Kidney glomerular epithelial cell (primary cell): Measurements from ENCODE around the gene ARSA.
"Not testable (repeated sequence)": the region's sequence is repeated elsewhere in the genome, so short reads cannot be mapped to it uniquely, and the experiment has no call there.

Source experiments
- DNase-seq: peaks from one replicate; lab custom pipeline; 2025; lab: John Stamatoyannopoulos, UW

ARSA gene

DNA sequence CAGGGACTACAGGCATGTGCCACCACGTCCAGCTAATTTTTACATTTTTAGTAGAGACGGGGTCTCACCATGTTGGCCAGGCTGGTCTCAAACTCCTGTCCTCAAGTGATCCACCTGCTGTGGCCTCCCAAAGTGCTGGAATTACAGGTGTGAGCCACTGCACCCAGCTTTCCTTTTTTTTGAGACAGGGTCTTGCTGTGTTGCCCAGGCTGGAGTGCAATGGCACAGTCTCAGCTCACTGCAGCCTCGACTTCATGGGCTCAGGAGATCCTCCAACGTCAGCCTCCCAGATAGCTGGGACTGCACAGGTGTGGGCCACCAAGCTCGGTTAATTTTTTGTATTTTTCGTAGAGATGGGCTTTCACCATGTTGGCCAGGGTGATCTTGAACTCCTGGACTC is 26.7 kb upstream of the ARSA start:
- not testable (repeated sequence) for DNase-seq

DNA sequence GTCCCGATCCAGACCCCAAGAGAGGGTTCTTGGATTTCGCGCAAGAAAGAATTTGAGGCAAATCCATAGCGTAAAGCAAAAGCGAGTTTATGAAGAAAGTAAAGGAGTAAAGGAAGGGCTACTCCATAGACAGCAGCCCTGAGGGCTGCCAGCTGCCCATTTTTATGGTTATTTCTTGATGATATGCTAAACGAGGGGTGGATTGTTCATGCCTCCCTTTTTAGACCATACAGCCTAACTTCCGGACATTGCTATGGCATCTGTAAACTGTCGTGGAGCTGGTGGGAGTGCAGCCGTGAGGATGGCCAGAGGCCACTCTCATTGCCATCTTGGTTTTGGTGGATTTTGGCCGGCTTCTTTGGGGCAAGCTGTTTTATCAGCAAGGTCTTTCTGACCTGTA is 25.3 kb upstream of the ARSA start:
- DNase-seq: no peak

DNA sequence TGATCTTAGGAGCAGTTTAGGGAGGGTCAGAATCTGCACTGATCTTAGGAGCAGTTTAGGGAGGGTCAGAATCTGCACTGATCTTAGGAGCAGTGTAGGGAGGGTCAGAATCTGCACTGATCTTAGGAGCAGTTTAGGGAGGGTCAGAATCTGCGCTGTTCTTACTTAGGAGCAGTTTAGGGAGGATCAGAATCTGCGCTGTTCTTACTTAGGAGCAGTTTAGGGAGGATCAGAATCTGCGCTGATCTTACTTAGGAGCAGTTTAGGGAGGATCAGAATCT is 15.8 kb upstream of the ARSA start:
- DNase-seq: not testable (repeated sequence)

DNA sequence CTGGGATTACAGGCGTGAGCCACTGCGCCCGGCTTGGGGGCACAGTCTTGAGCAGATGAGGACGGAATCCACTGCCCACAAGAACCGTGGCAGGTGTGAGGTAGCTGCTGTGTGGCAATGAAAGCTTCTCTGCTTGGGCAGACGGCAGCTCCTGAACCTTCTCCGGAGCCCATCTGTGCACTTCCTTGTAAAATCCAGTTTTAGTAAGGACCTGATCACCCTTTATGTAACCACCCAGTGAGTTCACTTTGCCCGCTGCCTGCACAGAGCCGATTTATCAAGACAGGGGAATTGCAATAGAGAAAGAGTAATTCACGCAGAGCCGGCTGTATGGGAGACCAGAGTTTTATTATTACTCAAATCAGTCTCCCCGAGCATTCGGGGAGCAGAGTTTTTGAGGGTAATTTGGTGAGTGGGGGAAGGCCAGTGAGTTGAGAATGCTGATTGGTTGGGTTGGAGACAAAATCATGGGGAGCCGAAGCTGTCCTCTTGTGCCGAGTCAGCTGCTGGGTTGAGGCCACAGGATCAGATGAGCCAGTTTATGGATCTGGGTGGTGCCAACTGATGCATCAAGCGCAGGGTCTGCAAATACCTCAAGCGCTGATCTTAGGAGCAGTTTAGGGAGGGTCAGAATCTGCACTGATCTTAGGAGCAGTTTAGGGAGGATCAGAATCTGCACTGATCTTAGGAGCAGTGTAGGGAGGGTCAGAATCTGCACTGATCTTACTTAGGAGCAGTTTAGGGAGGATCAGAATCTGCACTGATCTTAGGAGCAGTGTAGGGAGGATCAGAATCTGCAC is 15.3 kb upstream of the ARSA start:
- DNase-seq: not testable (repeated sequence)

DNA sequence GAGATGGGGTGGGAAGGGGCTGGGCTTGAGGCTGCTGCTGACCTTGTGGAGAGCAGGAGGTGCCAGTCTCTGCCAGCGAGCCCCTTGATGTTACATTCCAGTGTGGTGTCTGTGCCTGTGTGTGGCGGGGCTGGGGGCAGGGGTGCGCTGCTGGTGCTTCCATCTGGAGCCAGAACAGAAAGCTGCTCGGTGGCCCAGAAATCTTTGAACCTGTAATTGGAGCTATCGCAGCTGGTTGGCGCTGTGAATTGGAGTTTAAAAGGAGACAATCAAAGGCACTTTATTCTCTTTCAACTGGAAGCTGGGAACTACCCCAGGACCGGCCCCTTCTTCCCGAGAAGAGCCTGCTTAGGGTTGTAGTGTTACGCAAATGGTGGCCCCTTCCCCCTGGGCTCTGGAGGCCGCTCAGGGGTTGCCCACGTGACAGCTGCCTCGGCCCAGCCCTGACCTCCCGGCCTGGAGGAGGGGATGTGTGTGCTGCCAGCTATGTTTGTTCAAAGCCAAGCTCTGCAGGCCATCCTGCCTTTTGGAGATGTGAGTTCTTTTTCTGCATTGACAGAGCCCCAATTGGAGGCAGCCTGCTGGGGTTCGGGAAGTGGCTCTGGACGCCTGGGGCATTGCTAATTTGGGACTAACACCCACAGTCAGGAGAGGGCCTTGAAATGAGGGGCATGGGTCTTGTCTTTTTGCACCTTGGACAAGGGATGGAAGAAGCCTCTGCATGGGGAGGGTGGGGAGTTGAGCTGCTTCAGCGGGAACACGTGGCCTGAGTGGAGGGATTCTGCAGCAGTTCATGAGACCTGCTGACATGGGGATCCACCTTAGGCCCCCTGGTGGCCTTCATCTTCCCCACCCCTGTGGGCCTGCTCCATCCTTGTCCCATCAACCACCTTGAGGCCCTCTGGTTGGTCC is 14.0 kb upstream of the ARSA start:
- no peak for DNase-seq

DNA sequence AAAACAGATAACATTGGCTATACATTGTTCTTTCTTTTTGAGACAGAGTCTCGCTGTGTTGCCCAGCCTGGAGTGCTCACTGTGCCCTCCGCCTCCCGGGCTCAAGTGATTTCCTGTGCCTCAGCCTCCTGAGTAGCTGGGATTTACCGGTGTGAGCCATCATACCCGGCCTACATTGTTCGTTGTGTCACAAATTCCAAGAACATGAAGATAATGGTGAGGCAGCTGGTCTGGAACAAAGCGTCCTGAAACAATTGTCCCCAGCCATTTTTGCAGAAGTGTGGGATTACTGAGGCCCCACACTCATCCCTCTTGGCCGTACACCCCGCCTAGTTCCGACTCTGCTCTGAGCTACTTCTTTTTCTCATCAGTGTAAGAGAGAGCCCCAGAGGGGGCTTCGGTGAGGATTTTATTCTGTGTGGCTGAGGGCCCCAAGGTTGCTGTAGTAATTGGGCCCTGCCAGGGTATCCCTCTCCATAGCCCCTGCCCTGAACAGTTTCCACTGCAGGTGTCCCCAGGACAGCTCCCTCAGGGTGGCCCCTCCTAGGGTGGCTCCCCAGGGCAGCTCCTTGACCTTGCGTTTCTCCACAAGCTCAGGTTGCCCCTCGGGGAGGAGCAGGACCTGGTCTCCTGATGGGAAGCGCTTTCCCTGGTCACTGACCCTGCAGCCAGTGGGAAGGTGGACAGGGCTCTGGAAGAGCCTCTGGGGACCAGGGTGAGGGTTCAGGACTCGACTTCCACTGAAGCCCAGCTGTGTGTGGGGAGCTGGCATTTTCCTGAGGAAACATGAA is 13.1 kb upstream of the ARSA start:
- DNase-seq: no peak

DNA sequence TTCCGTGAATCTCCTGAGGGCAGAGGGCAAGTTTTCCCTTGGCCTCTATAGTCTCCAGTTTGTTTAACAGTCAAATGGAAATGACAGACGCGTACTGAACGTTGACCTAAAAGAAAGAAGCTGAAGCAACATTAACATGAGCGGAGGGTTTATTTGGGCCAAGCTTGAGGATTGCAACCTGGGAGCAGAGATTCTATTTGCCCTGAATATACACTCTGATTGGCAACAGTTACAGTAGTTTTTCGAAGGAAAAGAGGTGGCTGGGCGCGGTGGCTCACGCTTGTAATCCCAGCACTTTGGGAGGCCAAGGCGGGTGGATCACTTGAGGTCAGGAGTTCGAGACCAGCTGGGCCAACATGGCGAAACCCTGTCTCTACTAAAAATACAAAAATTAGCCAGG is 12.3 kb upstream of the ARSA start:
- not testable (repeated sequence) for DNase-seq

DNA sequence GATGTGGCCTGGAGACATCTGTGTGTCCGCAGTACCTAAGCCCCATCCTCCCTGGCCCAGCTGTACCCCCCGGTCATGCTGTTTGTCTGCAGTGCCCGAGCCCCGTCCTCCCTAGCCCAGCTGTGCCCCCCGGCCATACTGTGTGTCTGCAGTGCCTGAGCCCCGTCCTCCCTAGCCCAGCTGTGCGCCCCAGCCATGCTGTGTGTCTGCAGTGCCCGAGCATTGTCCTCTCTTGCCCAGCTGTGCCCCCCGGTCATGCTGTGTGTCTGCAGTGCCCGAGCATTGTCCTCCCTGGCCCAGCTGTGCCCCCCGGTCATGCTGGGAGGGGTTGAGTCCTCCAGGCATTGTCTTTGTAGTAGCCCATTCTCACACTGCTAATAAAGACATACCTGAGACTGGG is 7.6 kb upstream of the ARSA start:
- no peak for DNase-seq

DNA sequence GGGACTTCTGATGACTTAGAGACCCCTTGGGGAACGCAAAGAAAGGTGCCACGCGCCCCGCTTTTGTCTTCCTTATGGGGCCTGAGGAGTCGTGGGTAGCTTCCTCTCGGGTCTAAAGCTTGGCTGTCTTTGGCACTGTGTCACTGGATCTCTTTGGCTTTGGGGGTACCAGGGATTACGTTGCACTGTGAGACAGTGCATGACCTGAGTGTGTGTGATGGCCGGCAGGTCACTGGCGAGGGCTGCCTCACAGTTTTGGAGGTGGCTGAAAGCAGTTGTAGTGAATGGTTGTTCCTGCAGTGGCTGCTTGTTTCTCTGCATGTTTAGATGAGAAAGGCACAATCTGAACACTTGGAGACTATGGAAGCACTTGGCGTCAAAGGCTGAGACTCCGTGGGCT is 5.8 kb upstream of the ARSA start:
- no peak for DNase-seq

DNA sequence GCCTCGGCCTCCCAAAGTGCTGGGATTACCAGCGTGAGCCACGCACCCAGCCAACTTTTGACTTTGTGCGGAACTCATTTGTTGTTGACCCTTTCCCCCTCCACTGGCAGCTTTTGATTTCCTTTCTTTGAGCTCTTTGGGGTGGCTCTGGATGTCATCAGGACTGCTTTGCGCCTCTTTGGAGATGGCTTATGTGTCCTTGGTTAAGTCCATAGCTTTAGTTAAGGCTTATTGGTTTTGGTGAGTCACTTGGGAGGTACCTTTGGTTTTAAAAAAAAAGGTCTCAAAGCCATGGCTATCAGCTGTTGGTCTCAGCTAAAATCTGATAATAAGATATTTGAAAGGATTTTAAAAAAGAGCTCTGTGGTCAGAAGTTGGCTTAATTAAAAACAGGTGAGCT is 5.1 kb upstream of the ARSA start:
- no peak for DNase-seq

DNA sequence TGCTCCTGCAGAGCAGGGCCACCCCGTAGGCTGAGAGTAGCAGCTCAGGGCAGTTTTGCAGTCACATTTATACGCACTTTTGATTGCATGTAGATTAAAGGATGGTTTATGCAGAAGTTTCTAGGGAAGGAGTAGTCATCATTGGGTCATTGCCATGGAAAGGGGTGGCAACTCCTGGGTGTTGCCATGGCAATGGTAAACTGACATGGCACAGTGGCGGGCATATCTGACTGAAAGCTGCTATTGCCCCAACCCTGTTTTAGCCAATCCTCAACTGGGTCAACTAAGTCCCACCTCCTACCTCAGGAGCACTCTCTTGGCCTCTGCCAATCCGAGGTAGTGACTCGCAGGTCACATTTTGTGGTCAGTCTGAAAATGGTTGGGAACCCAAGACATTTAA is 2.4 kb upstream of the ARSA start:
- DNase-seq: no peak

DNA sequence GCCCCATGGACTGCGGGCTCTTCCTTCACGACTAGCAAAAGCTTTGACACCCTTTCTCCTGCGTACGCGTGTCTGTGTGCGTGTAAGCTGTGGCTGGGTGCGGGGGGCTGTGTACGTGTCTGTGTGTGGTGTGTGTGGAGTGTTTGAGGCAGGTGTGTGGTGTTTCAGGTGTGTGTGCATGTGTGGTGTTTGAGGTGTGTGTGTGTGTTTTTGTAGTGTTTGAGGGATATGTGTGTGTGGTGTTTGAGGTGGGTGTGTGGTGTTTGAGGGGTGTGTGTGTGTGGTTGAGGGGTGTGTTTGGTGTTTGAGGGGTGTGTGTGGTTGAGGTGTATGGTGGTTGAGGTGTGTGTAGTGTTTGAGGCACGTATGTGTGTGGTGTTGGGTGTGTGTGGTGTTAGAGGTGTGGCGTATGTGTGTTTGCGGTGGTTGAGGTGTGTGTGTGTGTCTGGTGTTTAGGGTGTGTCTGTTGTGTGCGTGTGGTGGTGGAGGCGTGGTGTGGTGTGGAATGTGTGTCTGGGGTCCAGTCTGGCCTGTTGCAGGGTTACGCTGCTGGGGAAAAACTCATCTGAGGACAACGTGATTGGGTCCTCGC is 687 bp upstream of the ARSA start:
- no peak for DNase-seq

DNA sequence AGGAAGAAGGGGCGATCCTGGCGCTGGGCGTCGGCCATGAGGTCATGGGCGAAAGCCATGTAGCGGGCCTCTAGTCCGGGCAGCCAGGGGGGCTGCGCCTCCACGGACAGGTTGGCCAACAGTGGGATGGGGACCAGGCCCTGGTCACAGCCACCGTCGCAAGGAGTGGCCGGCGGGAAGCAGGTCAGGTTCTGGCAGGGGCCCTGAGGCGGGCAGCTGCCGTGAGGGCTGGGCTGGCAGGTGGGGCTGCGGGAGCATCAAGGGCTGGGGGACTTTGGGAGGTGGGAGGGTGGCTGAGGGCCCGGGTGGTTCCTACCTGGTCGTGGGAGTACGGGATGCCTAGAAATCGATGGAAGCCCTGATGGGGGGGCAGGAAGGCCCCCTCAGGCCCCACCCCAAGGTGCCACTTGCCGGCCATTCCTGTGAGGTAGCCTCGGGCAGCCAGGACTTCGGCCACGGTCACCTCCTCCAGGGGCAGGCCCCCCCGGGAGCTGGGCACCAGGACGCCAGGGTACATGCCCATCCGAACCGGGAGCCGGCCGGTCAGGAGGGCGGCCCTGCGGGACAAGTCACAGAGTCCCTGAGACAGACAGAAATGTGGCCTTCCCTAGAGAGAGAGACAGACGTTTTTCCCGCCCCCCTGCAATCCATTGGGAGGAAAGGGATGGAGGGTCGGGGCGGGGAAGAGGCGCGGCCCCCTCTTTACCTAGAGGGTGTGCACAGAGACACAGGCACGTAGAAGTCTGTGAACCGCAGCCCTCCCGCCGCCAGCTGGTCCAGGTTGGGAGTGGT is 906 bp downstream of the ARSA start:
- DNase-seq: no peak

DNA sequence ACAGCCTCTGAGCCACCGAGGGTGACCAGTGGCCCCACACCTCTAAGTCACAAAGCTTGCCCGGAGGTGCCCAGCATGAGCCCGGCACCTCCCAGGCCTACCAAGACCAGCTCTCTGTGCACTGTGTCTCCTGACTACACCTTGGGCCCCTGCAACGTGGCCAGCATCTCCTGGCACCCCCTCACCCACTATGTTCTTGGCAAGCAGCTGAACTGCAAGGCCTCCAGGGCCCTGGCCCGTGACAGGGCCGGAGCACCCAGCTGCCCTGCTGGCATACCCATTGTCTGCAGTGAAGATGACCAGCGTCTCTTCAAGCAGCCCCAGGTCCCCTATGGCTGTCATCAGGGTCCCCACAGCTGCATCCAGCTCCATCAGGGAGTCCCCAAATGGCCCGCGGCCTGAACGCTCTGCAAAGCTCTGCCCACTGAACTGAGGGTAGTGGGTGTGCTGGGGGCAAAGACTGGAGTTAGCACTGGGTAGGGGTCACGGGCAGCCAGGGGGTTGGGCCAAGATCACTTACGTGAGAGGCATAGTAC is 1.6 kb downstream of the ARSA start:
- DNase-seq: no peak

DNA sequence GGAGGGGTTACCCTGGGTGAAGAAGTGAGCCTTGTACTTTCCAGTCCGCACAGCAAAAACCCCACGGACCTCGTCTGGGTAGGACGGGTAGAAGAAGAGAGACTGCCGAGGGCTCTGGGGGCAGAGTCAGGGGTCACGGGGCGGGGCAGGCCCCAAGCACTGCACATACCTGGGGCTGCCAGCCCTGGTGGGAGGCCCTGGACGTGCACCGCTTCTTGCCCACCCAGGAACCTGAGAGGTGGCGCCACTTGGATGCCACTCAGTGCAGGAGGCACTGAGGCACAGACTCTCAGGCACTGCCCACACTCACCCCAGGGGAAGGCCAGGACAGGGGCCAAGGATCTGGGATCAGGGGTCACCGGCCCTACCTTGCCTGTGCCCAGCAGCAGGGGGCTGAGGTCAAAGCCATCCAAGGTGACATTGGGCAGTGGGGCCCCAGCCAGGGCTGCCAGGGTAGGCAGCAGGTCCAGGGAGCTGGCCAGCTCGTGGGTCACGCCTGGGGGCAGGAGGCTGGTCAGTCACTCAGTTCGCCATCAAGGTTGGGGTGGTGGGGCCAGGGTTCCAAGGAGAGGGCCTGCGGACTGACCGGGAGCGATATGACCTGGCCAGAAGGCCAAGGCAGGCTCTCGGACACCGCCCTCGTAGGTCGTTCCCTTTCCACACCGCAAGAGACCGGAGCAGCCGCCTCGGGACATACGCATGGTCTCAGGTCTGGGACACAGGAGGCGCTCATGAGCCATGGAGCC is 2.2 kb downstream of the ARSA start:
- DNase-seq: no peak

DNA sequence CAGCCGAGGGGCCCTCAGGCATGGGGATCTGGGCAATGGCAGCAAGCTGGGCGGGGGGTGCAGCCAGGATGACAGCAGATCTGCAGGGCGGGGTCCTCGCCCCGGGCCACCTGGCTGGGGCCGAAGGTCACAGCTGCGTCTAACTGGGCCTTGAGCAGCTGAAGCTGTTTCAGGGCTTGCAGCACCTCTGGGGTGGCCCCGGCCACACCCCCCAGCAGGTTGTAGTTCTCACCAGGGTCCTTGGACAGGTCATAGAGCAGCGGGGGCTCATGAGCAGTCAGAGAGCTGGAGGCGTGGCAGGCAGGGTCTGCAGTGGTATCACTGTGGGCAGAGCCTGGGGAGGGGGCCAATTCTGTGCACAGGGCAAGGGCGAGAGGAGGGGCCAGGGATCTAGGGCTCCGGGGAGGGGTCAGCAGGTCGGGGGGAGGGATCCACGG is 2.8 kb downstream of the ARSA start:
- DNase-seq: no peak

DNA sequence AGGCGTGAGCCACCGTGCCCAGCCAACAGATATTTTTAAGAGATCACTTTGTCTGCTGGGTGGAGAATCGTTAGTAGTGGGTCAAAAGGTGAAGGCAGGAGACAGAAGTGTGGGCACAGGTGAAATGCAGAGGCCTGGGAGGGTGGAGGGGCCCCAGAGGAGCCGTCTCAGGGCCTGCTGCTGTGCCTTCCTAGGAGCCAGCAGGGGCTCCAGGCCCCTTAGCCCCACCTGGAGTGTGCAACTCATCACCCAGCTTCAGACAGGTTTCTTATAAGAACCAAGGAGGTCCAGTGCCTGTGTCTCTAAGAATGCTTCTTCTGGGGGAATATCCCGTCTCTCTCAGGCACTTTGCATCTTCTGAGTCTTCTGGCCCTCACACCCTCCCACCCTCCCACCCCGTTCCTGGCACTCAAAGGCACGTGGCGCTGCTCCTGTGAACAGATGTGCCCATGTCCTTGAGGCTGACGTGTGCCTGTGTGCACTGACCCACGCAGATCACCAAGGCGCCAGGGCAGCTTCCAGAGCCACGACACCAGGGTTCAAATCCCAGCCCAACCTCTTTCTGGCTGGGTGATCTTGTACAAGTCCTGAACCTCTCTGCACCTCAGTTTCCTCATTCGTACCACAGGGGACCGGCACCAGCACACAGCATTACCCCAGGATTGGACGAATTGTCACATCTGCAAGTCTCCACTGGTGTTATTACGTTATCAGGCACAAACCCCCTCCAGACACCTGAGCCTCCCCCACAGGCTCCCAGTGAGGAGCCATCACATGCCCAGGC is 3.4 kb downstream of the ARSA start:
- DNase-seq: no peak

DNA sequence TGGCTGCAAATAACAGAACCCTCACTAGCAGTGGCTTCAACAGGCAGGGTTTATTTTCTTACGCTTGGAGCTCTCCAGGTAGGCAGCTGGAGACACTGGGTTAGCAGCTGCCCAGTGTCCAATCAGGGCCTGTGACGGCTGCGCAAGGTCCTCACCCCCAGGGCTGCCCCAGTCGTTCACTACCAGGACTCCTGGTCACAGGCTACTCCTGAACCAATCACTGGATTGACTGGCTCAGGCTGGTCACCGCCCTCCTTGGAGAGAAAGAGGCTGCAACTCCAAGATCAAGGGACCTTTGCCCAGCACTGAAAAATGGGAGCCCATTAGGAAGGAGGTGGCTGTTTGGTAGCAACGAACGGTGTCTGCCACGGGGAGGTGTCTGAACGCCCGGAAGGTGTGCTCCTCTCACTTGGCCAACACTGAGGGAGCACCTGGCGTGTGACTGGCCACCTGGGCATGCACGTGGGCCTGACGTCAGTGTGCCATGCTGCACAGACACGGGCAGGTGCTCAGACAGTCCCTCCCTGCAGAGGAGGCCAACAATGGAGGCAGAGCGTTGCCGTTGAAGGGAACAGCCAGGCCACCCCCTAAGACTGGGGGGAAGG is 5.1 kb downstream of the ARSA start:
- DNase-seq: no peak
